Activated naive CD4-positive, alpha-beta T cell treated with anti-CD3 and anti-CD28 coated beads for 36 hours (primary cell): ENCODE measurements around the gene DCTPP1. TPM values are rescaled to one million over a fixed set of nuclear protein-coding genes. Genes with fewer than 3 reads are reported as not detected.
"Not testable (repeated sequence)": the region's sequence is repeated elsewhere in the genome, so short reads cannot be mapped to it uniquely, and the experiment has no call there.

Source experiments
- CTCF ChIA-PET: fragments of 350-600 bp; sonication (Branson Sonifier 250); formaldehyde crosslinking; loops from one replicate; lab custom pipeline; 2021; ENCODE audit warnings: antibody characterized with exemption; lab: Charles Lee
- DNase-seq: peaks from one replicate; pipeline ENCODE4 v3.0.0-alpha.2; 2020
- H3K27ac Mint-ChIP-seq: one replicate; pipeline ENCODE4 v1.8.0; 2021; ENCODE audit warnings: mild to moderate bottlenecking, mixed read lengths
- H3K27me3 Mint-ChIP-seq: one replicate; pipeline ENCODE4 v1.8.0; 2021; ENCODE audit warnings: low read depth, mixed read lengths
- H3K36me3 Mint-ChIP-seq: one replicate; pipeline ENCODE4 v1.8.0; 2021; ENCODE audit warnings: low read depth, mixed read lengths
- H3K4me1 Mint-ChIP-seq: one replicate; pipeline ENCODE4 v1.8.0; 2021; ENCODE audit warnings: low read depth, mixed read lengths
- H3K4me3 Mint-ChIP-seq: one replicate; pipeline ENCODE4 v1.8.0; 2021; ENCODE audit warnings: mild to moderate bottlenecking, moderate library complexity, mixed read lengths
- H3K9me3 Mint-ChIP-seq: one replicate; pipeline ENCODE4 v1.8.0; 2021; ENCODE audit warnings: mixed read lengths
- intact Hi-C: fragments of 100-400 bp; cut with micrococcal nuclease; formaldehyde crosslinking; loops from one replicate; pipeline ENCODE4 v1.15.1; 2023
- total RNA-seq, 2 experiments: library from RNA; stranded (reverse); gene quantifications; one replicate each; pipeline ENCODE4 v1.2.3, GENCODE V29; 2021

The DCTPP1 gene
- 10 to 100 TPM; 69.9 to 73.0 TPM for total RNA-seq

GRCh38 chr16:30429678-30430427 lies at the start of gene DCTPP1:
TSS of gene DCTPP1 (minus strand) at chr16:30430030. CDS start at chr16:30429980, 50 bp downstream.
- H3K27me3 Mint-ChIP-seq = no peaks in the 10 kb centered on the region
- CTCF ChIA-PET = interaction anchor here (0.6 to 3.4 kb wide), 51 partner anchors 10 to 524 kb away, joined by 3 to 31 read pairs (median 5); partner anchors contain the start of genes ITGAL, SEPTIN1, ZNF688 and ZNF689

GRCh38 chr16:30478766-30479478 lies 49.1 kb upstream of the DCTPP1 start:
- Mint-ChIP-seq H3K27ac (peak overlapping the region; percentile 6), H3K27me3 (no peaks in the 10 kb centered on the region), H3K4me3 (no peak overlapping the region), H3K36me3 (peaks cover 52% of the 10 kb centered on the region), H3K4me1 (peaks cover 46% of the 10 kb centered on the region), H3K9me3 (no peaks in the 10 kb centered on the region)
- CTCF ChIA-PET = interaction anchor here (0.8 to 1.7 kb wide), 3 partner anchors 29 to 216 kb away, joined by 3 to 8 read pairs (median 3); partner anchors contain the start of gene DCTPP1
- no peak for DNase-seq
- intact Hi-C loops = no loop called here

More at GRCh38 chr16:30429678-30430427, at the start of gene DCTPP1:
- peak; percentile 98 for DNase-seq
- Mint-ChIP-seq H3K36me3 (peaks cover 21% of the 10 kb centered on the region), H3K4me1 (peaks cover 39% of the 10 kb centered on the region), H3K27ac (no peak within 1 kb of the TSS), H3K4me3 (no peak within 1 kb of the TSS), H3K9me3 (no peaks in the 10 kb centered on the region)
- intact Hi-C loops = loop anchor here (1.0 to 2.0 kb wide), 15 partner anchors 15 to 264 kb away; partner anchors contain the start of genes FBRS, SEPHS2, ZNF689 and ZNF768

- Mint-ChIP-seq H3K4me1 (peaks cover 54% of the 10 kb centered on the region), H3K36me3 (peaks cover 54% of the 10 kb centered on the region), H3K27ac (peak overlapping the region; percentile 37)
- CTCF ChIA-PET = interaction anchor here (0.8 to 1.4 kb wide), 3 partner anchors 27 to 32 kb away, joined by 3 to 6 read pairs (median 3); partner anchors contain the start of gene SEPHS2
- H3K9me3 Mint-ChIP-seq, intact Hi-C loops, DNase-seq, H3K4me3 Mint-ChIP-seq, H3K27me3 Mint-ChIP-seq: not testable (repeated sequence)
Measured at GRCh38 chr16:30477773-30478172, 47.9 kb upstream of the DCTPP1 start.

DNA sequence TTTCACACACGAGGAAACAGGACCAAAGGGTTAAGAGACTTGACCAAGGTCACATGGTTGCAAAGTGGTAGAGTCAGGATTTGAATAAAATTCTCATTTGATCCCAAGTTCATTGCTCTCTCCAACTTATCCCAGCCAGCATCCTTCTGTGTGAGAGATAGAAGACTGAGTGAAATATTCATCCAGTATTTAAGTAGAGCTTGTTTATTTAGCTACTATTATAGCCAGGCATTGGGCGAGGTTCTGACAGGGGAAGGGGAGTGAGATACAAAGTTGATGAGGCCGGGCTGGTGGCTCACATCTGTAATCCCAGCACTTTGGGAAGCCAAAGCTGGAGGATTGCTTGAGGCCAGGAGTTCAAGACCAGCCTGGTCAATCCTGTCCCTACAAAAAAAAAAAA lies 47.2 kb upstream of the DCTPP1 start:
- peaks cover 58% of the 10 kb centered on the region for H3K4me1 Mint-ChIP-seq
- H3K27ac Mint-ChIP-seq = no peak overlapping the region
- CTCF ChIA-PET = interaction anchor here (0.8 to 1.4 kb wide), 5 partner anchors 12 to 31 kb away, joined by 3 to 6 read pairs (median 3); partner anchors contain the start of gene SEPHS2
- H3K36me3 Mint-ChIP-seq = peaks cover 52% of the 10 kb centered on the region
- no peak for DNase-seq
- intact Hi-C loops = no loop called here
- H3K27me3 Mint-ChIP-seq = no peaks in the 10 kb centered on the region
- no peak overlapping the region for H3K4me3 Mint-ChIP-seq
- no peaks in the 10 kb centered on the region for H3K9me3 Mint-ChIP-seq

DNA sequence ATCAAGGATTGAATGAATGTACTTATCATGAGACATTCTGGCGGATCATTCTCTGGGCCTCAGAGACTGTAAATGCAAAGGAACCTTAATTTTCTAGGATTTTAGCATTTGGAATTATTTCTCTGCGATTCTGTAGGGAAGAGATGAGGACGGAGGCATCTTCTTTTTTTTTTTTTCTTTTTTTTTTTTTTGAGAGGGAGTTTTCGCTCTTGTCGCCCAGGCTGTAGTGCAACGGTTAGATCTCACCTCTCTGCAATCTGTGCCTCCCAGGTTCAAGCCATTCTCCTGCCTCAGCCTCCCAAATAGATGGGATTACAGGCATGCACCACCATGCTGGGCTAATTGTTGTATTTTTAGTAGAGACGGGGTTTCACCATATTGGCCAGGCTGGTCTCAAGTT lies 44.9 kb upstream of the DCTPP1 start:
- intact Hi-C loops = loop anchor here (5.0 kb wide), 2 partner anchors 78 to 97 kb away; no protein-coding TSS in a partner anchor
- Mint-ChIP-seq H3K9me3 (no peaks in the 10 kb centered on the region), H3K27me3 (no peaks in the 10 kb centered on the region), H3K36me3 (peaks cover 42% of the 10 kb centered on the region), H3K4me3 (peak overlapping the region; percentile 69), H3K4me1 (peaks cover 68% of the 10 kb centered on the region), H3K27ac (peak overlapping the region; percentile 56)
- DNase-seq = no peak
- CTCF ChIA-PET = interaction anchor here (1.1 to 7.0 kb wide), 6 partner anchors 17 to 61 kb away, joined by 3 to 51 read pairs (median 4); partner anchors contain the start of gene DCTPP1

- Mint-ChIP-seq H3K4me1 (peaks cover 74% of the 10 kb centered on the region), H3K27me3 (no peaks in the 10 kb centered on the region)
- CTCF ChIA-PET = interaction anchor here (0.6 to 7.0 kb wide), 8 partner anchors 10 to 127 kb away, joined by 3 to 51 read pairs (median 5); partner anchors contain the start of gene DCTPP1
Measured at GRCh38 chr16:30474074-30474452, 44.2 kb upstream of the DCTPP1 start.

GRCh38 chr16:30473231-30474073 lies 43.6 kb upstream of the DCTPP1 start:
- Mint-ChIP-seq H3K4me3 (peak overlapping the region; percentile 92), H3K4me1 (peaks cover 72% of the 10 kb centered on the region), H3K27me3 (no peaks in the 10 kb centered on the region), H3K9me3 (peaks cover 2% of the 10 kb centered on the region), H3K27ac (peak overlapping the region; percentile 92), H3K36me3 (peaks cover 39% of the 10 kb centered on the region)
- DNase-seq = peak; percentile 82
- intact Hi-C loops = loop anchor here (1.0 to 5.0 kb wide), 3 partner anchors 43 to 96 kb away; partner anchors contain the start of gene DCTPP1
- CTCF ChIA-PET = interaction anchor here (0.6 to 7.0 kb wide), 13 partner anchors 10 to 169 kb away, joined by 3 to 51 read pairs (median 4); partner anchors contain the start of gene DCTPP1

More at GRCh38 chr16:30474074-30474452, 44.2 kb upstream of the DCTPP1 start:
- Mint-ChIP-seq H3K27ac (peak overlapping the region; percentile 92), H3K36me3 (peaks cover 42% of the 10 kb centered on the region), H3K4me3 (peak overlapping the region; percentile 92), H3K9me3 (peaks cover 2% of the 10 kb centered on the region)
- DNase-seq = no peak
- intact Hi-C loops = loop anchor here (5.0 kb wide), 2 partner anchors 78 to 97 kb away; no protein-coding TSS in a partner anchor

DNA sequence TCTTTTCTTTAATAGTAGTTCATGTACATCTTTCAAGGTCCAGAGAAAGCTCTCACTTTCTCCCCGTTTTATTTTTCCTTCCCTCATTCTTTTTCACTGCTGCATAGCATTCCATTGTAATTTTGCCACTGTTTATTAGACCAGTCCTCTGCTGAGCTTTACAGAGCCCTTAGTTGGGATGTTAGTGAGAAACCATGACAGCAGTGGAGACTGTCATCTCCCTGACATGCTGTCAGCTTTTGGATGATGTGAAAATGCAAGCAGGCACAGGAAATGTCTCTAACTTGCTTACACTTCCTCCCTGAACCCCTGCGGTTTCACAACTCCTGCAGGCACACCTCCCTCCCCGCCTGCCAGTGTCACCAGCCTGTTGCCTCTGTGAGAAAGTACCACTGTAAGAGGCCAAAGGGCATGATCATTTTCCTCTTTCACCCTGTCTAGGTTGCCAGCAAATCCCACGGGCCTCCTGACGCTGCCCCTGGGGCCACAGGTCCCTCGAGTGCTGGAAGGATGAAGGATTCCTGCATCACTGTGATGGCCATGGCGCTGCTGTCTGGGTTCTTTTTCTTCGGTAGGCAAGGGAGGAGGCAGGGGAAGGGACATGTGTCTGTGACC lies 42.6 kb upstream of the DCTPP1 start, which contains the start of gene ITGAL:
Gene ITGAL, plus strand, starts transcription at position 415 of the 615 bp plus-strand sequence. Its CDS starts 96 bp downstream, at position 511.
- Mint-ChIP-seq H3K4me3 (peak within 1 kb of the TSS; percentile 92), H3K4me1 (peaks cover 70% of the 10 kb centered on the region), H3K27me3 (no peaks in the 10 kb centered on the region), H3K27ac (peak within 1 kb of the TSS; percentile 92), H3K36me3 (peaks cover 34% of the 10 kb centered on the region), H3K9me3 (peaks cover 2% of the 10 kb centered on the region)
- CTCF ChIA-PET = interaction anchor here (0.6 to 7.0 kb wide), 11 partner anchors 14 to 129 kb away, joined by 3 to 51 read pairs (median 6); partner anchors contain the start of gene DCTPP1
- DNase-seq = peak; percentile 95
- intact Hi-C loops = loop anchor here (5.0 kb wide), 2 partner anchors 80 to 95 kb away; no protein-coding TSS in a partner anchor

GRCh38 chr16:30470632-30470995 lies 40.8 kb upstream of the DCTPP1 start:
- Mint-ChIP-seq H3K4me1 (peaks cover 70% of the 10 kb centered on the region), H3K27me3 (no peaks in the 10 kb centered on the region), H3K36me3 (peaks cover 21% of the 10 kb centered on the region), H3K9me3 (peaks cover 2% of the 10 kb centered on the region), H3K27ac (peak overlapping the region; percentile 92), H3K4me3 (no peak overlapping the region)
- CTCF ChIA-PET = interaction anchor here (0.8 to 7.0 kb wide), 3 partner anchors 10 to 81 kb away, joined by 3 to 51 read pairs (median 4); no protein-coding TSS in a partner anchor
- no peak for DNase-seq
- intact Hi-C loops = loop anchor here (5.0 kb wide), 2 partner anchors 82 to 93 kb away; no protein-coding TSS in a partner anchor

GRCh38 chr16:30470170-30470512 lies 40.3 kb upstream of the DCTPP1 start:
- H3K4me1 Mint-ChIP-seq = peaks cover 67% of the 10 kb centered on the region
- no peaks in the 10 kb centered on the region for H3K27me3 Mint-ChIP-seq
- peak overlapping the region; percentile 41 for H3K4me3 Mint-ChIP-seq
- peak overlapping the region; percentile 92 for H3K27ac Mint-ChIP-seq
- CTCF ChIA-PET = interaction anchor here (0.8 to 7.0 kb wide), 3 partner anchors 9 to 82 kb away, joined by 3 to 51 read pairs (median 4); no protein-coding TSS in a partner anchor
- DNase-seq = no peak
- peaks cover 2% of the 10 kb centered on the region for H3K9me3 Mint-ChIP-seq
- H3K36me3 Mint-ChIP-seq = peaks cover 17% of the 10 kb centered on the region
- intact Hi-C loops = loop anchor here (5.0 kb wide), 2 partner anchors 82 to 93 kb away; no protein-coding TSS in a partner anchor
